Kidney (tissue), 14 donors: ENCODE results near the gene HTRA3. TPM values are rescaled to one million over a fixed set of nuclear protein-coding genes. Genes with fewer than 3 reads are reported as not detected.
A peak's percentile ranks its signal among the peaks of the same experiment; 100 is the strongest.

ENCODE experiments used
- DNase-seq, 5 donors: peaks; one replicate each; pipeline ENCODE4 v3.0.0-alpha.2; 2013 to 2020
- FAIRE-seq: peaks from 2 replicates; lab custom pipeline; 2012; peaks lifted over from hg19 to GRCh38; lab: Jason Lieb, UNC
- H3K27ac ChIP-seq, 2 donors: one replicate each; pipeline ENCODE4 v1.7.0; 2013; ENCODE audit warnings: low read depth in 2 of 2, low read length in 2 of 2, inconsistent platforms in 1 of 2
- H3K27me3 ChIP-seq: one replicate; pipeline ENCODE4 v1.7.1; 2013; ENCODE audit warnings: low read length, inconsistent platforms; ENCODE audit not compliant: control insufficient read depth, insufficient read depth
- H3K36me3 ChIP-seq, 3 donors: one replicate each; pipeline versions ENCODE4 v1.7.0 to v1.7.1; 2013; ENCODE audit warnings: low read length in 3 of 3, control low read depth in 1 of 3, inconsistent platforms in 1 of 3; ENCODE audit not compliant: insufficient read depth in 3 of 3, control insufficient read depth in 2 of 3
- H3K4me1 ChIP-seq, 3 donors: one replicate each; pipeline versions ENCODE4 v1.7.0 to v1.7.1; 2013; ENCODE audit warnings: low read length in 3 of 3, inconsistent platforms in 1 of 3, low read depth in 1 of 3; ENCODE audit not compliant: control insufficient read depth in 2 of 3, insufficient read depth in 2 of 3
- H3K4me3 ChIP-seq, 3 donors: one replicate each; pipeline versions ENCODE4 v1.7.0 to v1.8.1; 2013; ENCODE audit warnings: low read length in 3 of 3, control low read depth in 1 of 3, inconsistent platforms in 1 of 3
- H3K9ac ChIP-seq, 3 donors: one replicate each; pipeline versions ENCODE4 v1.7.0 to v1.7.1; 2013; ENCODE audit warnings: low read length in 3 of 3, control low read depth in 1 of 3, inconsistent platforms in 1 of 3
- H3K9me3 ChIP-seq, 3 donors: one replicate each; pipeline versions ENCODE4 v1.7.0 to v1.7.1; 2013; ENCODE audit warnings: low read length in 3 of 3, control low read depth in 1 of 3, inconsistent platforms in 1 of 3; ENCODE audit not compliant: control insufficient read depth in 2 of 3, insufficient read depth in 1 of 3
- intact Hi-C: fragments of 100-400 bp; cut with DNase I; formaldehyde crosslinking; loops from one replicate; pipeline ENCODE4 v1.11.1; 2022
- polyA plus RNA-seq: library from polyadenylated mRNA; stranded (reverse); fragments of 350-450 nt; fragmentation: Illumina TruSeq; extraction: RNeasy Lipid Tissue Mini Kit (QIAGEN cat#74804); gene quantifications from one replicate; pipeline ENCODE4 v1.2.3, GENCODE V29; 2014; ENCODE audit warnings: low read depth, low replicate concordance; ENCODE audit not compliant: insufficient read depth
- total RNA-seq: library from RNA; stranded (reverse); fragmentation: NEBNext Ultra II Directional; extraction: Animal tissue kit (Norgen Biotek cat#: 25700); gene quantifications from one replicate; pipeline ENCODE4 v1.2.1, GENCODE V29; 2021
- TF ChIP-seq, protein P1 (sequence below): IDR thresholded peaks from 3 replicates; pipeline ENCODE4 v1.5.1; 2012; ENCODE audit warnings: mild to moderate bottlenecking, moderate library complexity, borderline replicate concordance; ENCODE audit not compliant: insufficient read depth; ENCODE audit errors: extremely low read depth
- donor health status: control.
- donor health status: control.
- donor health status: control.
- donor health status: control.
- donor health status: control.
- donor health status: DM: yes; HTN: yes; CAD: no.
- donor health status: Normal renal cell carcinoma (clear cell type).

HTRA3 gene
- total and polyA plus RNA-seq, 2 donors from 2014 or later, result 1.7 to 6.5 TPM

DNA sequence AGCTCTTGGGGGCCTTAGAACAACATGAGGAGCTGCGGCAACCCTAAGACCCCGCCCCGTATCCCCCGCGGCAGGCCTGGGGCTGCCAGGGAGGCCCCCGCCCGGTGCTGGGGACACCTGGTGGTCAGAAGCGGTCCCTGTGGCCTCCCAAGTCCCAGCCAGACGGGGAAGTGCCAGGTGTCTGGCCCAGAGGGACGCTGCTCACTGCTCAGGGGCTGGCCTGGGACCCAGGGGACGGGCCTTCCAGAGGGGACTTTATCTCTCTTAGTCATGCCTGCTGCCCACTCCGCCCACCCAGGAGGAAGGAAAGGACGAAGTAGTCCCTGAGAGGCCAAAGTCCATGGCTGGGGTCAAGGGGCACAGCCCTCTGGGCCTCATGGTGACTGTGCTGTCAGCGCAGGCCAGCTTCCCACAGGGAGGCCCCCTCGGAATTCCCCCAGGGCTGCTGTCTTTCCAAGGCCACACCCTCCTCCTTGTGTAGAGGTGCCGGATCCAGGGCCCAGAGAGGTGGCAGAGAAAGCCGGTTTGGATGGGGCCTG, 31.0 kb upstream of the HTRA3 start:
- peaks cover 0 to 3% (median 0%) of the 10 kb centered on the region in 3 donors for H3K4me1 ChIP-seq
- peaks cover 0 to 2% (median 0%) of the 10 kb centered on the region in 3 donors for H3K9me3 ChIP-seq
- H3K9ac ChIP-seq, result no peak overlapping the region
- TF ChIP-seq, protein P1, sequence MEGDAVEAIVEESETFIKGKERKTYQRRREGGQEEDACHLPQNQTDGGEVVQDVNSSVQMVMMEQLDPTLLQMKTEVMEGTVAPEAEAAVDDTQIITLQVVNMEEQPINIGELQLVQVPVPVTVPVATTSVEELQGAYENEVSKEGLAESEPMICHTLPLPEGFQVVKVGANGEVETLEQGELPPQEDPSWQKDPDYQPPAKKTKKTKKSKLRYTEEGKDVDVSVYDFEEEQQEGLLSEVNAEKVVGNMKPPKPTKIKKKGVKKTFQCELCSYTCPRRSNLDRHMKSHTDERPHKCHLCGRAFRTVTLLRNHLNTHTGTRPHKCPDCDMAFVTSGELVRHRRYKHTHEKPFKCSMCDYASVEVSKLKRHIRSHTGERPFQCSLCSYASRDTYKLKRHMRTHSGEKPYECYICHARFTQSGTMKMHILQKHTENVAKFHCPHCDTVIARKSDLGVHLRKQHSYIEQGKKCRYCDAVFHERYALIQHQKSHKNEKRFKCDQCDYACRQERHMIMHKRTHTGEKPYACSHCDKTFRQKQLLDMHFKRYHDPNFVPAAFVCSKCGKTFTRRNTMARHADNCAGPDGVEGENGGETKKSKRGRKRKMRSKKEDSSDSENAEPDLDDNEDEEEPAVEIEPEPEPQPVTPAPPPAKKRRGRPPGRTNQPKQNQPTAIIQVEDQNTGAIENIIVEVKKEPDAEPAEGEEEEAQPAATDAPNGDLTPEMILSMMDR, result peak; percentile 17
- FAIRE-seq (no peak), DNase-seq (peak; percentile 37 to 72 (median 59))
- H3K4me3 ChIP-seq, result no peak overlapping the region
- peaks cover 10 to 56% (median 27%) of the 10 kb centered on the region in 3 donors for H3K36me3 ChIP-seq
- no peaks in the 10 kb centered on the region for H3K27me3 ChIP-seq
- H3K27ac ChIP-seq, result no peak overlapping the region
- intact Hi-C loops, result no loop called here

DNA sequence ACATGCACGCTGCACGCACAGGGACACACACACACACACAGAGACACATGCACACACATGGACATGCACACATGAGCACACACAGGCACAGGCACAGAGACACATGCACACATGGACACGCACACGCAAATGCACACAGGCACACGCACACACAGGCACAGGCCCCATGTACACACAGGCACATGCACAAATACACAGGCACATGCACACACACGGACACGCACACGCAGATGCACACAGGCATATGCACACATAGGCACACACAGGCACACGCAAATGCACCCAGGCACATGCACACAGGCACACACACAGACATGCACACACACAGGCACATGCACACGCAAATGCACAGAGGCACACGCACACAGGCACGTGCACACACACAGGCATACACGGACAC, 30.3 kb upstream of the HTRA3 start:
- intact Hi-C loops, result no loop called here
- DNase-seq (peak in 1 of 5 donors; percentile 29), FAIRE-seq (no peak)
- no peaks in the 10 kb centered on the region for H3K27me3 ChIP-seq
- no peak overlapping the region for H3K27ac ChIP-seq
- no peaks in the 10 kb centered on the region for H3K9me3 ChIP-seq
- TF ChIP-seq, protein P1, result no peak
- H3K4me1 ChIP-seq, result peaks cover 0 to 3% (median 0%) of the 10 kb centered on the region in 3 donors
- no peak overlapping the region for H3K9ac ChIP-seq
- peaks cover 6 to 50% (median 21%) of the 10 kb centered on the region in 3 donors for H3K36me3 ChIP-seq
- peak overlapping the region in 1 of 3 donors; percentile 6 for H3K4me3 ChIP-seq

DNA sequence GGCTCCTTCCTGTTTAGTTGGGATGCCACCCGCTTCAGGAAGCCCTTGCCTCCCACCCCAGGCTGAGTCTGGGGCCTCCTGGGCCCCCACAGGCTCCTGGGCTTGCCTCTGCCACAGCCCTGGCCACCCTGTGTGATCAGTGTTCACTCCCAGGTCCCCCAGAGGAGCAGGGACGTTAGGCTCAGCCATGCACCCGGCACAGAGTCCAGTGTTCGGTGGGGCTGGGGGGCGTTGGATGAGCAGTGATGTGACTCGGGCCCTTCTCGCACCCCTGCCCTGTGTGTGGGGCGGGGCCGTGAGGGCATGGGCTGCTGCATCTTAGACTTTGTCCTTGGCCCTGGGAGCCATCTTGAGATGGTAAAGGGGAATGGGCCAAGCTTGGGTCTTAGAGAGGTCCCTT, 29.9 kb upstream of the HTRA3 start:
- Histone ChIP-seq H3K36me3 (peaks cover 4 to 45% (median 17%) of the 10 kb centered on the region in 3 donors), H3K9me3 (no peaks in the 10 kb centered on the region), H3K27ac (no peak overlapping the region), H3K27me3 (no peaks in the 10 kb centered on the region), H3K4me3 (no peak overlapping the region), H3K9ac (no peak overlapping the region), H3K4me1 (peaks cover 0 to 3% (median 0%) of the 10 kb centered on the region in 3 donors)
- TF ChIP-seq, protein P1, result no peak
- peak in 1 of 5 donors; percentile 55 for DNase-seq
- intact Hi-C loops, result loop anchor here (10.0 kb wide), 1 partner anchor 165 kb away; no protein-coding TSS in a partner anchor
- no peak for FAIRE-seq
